ENCODE results near the gene SBNO1.

Gene SBNO1

DNA sequence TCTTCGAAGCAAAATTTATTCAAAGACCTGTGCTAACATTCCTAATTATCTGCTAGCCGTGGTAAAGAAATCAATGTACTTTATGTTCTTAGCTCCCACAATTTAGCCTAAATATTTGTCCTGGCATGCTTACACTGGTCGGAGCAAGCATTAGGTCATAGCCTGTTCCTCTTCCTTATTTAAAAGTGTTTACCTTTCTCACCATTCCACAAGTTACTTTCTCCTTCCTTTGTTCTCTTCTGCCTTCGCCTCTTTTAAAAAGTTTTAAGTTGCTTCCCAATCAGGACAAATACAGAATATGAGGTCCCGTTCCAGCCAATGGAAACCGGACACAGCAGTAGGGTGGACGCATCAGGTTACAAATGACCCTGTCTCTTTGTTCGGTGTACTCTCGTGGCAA is 104.6 kb downstream of the SBNO1 start:
- no peaks in the 10 kb centered on the region for H3K4me1 ChIP-seq (ENCODE audit: control insufficient read depth, insufficient read depth, low read length)
- CTCF ChIA-PET, result no interaction called here
- H3K9me3 ChIP-seq (ENCODE audit: control insufficient read depth, insufficient read depth, low read depth, low read length), result no peaks in the 10 kb centered on the region
- POLR2A ChIA-PET, result no interaction called here
- no peak overlapping the region for H3K4me3 ChIP-seq (ENCODE audit: low read depth, low read length)
- H3K27ac ChIP-seq (ENCODE audit: extremely low read depth, low read depth, low read length), result no peak overlapping the region
- peaks cover 61 to 92% of the 10 kb centered on the region in 2 experiments for H3K36me3 ChIP-seq (ENCODE audit: control insufficient read depth in 2 of 2, insufficient read depth in 1 of 2, low read length in 2 of 2)
- no peak for TF ChIP-seq EGR2 (tag by site-specific recombination; IDR thresholded peaks at IDR 0.05; ENCODE audit: low read depth)
- TF ChIP-seq YY1 (tag by site-specific recombination; IDR thresholded peaks at IDR 0.05), result no peak
- no peak for TF ChIP-seq ZNF214 (tag by site-specific recombination; IDR thresholded peaks at IDR 0.05; ENCODE audit: borderline replicate concordance)
- no peak for TF ChIP-seq ZNF354C (tag by site-specific recombination; IDR thresholded peaks at IDR 0.05; ENCODE audit: borderline replicate concordance, low read depth)
- TF ChIP-seq SP2 (tag by site-specific recombination; IDR thresholded peaks at IDR 0.05), result no peak
- no peak for TF ChIP-seq ZNF561 (tag by site-specific recombination; IDR thresholded peaks at IDR 0.05; ENCODE audit: borderline replicate concordance)
- TF ChIP-seq, protein P1, sequence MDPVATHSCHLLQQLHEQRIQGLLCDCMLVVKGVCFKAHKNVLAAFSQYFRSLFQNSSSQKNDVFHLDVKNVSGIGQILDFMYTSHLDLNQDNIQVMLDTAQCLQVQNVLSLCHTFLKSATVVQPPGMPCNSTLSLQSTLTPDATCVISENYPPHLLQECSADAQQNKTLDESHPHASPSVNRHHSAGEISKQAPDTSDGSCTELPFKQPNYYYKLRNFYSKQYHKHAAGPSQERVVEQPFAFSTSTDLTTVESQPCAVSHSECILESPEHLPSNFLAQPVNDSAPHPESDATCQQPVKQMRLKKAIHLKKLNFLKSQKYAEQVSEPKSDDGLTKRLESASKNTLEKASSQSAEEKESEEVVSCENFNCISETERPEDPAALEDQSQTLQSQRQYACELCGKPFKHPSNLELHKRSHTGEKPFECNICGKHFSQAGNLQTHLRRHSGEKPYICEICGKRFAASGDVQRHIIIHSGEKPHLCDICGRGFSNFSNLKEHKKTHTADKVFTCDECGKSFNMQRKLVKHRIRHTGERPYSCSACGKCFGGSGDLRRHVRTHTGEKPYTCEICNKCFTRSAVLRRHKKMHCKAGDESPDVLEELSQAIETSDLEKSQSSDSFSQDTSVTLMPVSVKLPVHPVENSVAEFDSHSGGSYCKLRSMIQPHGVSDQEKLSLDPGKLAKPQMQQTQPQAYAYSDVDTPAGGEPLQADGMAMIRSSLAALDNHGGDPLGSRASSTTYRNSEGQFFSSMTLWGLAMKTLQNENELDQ (tag by site-specific recombination; IDR thresholded peaks at IDR 0.05; ENCODE audit: low read depth), result no peak
- TF ChIP-seq, protein P2, sequence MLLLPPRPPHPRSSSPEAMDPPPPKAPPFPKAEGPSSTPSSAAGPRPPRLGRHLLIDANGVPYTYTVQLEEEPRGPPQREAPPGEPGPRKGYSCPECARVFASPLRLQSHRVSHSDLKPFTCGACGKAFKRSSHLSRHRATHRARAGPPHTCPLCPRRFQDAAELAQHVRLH (tag by site-specific recombination; IDR thresholded peaks at IDR 0.05), result no peak
- TF ChIP-seq ZNF600 (tag by site-specific recombination; IDR thresholded peaks at IDR 0.05), result no peak
- TF ChIP-seq, protein P3, sequence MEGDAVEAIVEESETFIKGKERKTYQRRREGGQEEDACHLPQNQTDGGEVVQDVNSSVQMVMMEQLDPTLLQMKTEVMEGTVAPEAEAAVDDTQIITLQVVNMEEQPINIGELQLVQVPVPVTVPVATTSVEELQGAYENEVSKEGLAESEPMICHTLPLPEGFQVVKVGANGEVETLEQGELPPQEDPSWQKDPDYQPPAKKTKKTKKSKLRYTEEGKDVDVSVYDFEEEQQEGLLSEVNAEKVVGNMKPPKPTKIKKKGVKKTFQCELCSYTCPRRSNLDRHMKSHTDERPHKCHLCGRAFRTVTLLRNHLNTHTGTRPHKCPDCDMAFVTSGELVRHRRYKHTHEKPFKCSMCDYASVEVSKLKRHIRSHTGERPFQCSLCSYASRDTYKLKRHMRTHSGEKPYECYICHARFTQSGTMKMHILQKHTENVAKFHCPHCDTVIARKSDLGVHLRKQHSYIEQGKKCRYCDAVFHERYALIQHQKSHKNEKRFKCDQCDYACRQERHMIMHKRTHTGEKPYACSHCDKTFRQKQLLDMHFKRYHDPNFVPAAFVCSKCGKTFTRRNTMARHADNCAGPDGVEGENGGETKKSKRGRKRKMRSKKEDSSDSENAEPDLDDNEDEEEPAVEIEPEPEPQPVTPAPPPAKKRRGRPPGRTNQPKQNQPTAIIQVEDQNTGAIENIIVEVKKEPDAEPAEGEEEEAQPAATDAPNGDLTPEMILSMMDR (tag by site-specific recombination; IDR thresholded peaks at IDR 0.05), result no peak

DNA sequence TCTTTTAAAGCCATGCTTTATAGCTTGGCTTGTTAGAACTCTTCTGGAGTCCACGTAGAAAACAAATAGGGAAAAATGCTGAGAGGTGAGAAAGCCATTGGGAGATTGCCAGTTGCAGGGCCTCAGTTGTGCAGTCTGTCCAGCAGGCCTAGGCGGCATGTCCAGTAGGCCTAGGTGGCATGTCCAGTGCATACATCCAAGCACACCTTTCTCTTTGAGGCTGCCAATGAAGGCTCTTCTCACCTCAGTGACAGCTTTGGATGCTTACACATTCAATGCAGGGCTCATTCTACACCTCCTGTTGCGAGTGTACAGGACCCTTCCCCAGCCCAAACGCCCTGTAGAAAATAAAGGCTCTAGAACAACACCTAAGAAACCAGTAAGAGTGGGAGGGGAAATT is 106.1 kb downstream of the SBNO1 start:
- H3K9me3 ChIP-seq (ENCODE audit: control insufficient read depth, insufficient read depth, low read depth, low read length), result no peaks in the 10 kb centered on the region
- no peak overlapping the region for H3K4me3 ChIP-seq (ENCODE audit: low read depth, low read length)
- no peak overlapping the region for H3K27ac ChIP-seq (ENCODE audit: extremely low read depth, low read depth, low read length)
- no peaks in the 10 kb centered on the region for H3K4me1 ChIP-seq (ENCODE audit: control insufficient read depth, insufficient read depth, low read length)
- ChIA-PET CTCF (interaction anchor here (0.6 to 1.7 kb wide), 2 partner anchors 20 to 360 kb away, joined by 3 to 5 read pairs; no protein-coding TSS in a partner anchor), POLR2A (interaction anchor here (0.6 to 2.8 kb wide), 2 partner anchors 25 to 284 kb away, joined by 3 to 16 read pairs; partner anchors contain the start of genes MPHOSPH9 and MTRFR)
- H3K36me3 ChIP-seq (ENCODE audit: control insufficient read depth in 2 of 2, insufficient read depth in 1 of 2, low read length in 2 of 2), result peaks cover 62 to 96% of the 10 kb centered on the region in 2 experiments
- no peak for TF ChIP-seq YY2 (tag by site-specific recombination; IDR thresholded peaks at IDR 0.05)
- no peak for TF ChIP-seq ZNF416 (tag by site-specific recombination; IDR thresholded peaks at IDR 0.05)
- TF ChIP-seq, protein P2 (tag by site-specific recombination; IDR thresholded peaks at IDR 0.05), result no peak
- TF ChIP-seq ZNF10 (tag by site-specific recombination; IDR thresholded peaks at IDR 0.05), result no peak
- TF ChIP-seq ZSCAN16 (tag by site-specific recombination; IDR thresholded peaks at IDR 0.05), result no peak
- no peak for TF ChIP-seq ZNF155 (tag by site-specific recombination; IDR thresholded peaks at IDR 0.05)
- TF ChIP-seq ZNF23 (tag by site-specific recombination; IDR thresholded peaks at IDR 0.05; ENCODE audit: borderline replicate concordance), result no peak

DNA sequence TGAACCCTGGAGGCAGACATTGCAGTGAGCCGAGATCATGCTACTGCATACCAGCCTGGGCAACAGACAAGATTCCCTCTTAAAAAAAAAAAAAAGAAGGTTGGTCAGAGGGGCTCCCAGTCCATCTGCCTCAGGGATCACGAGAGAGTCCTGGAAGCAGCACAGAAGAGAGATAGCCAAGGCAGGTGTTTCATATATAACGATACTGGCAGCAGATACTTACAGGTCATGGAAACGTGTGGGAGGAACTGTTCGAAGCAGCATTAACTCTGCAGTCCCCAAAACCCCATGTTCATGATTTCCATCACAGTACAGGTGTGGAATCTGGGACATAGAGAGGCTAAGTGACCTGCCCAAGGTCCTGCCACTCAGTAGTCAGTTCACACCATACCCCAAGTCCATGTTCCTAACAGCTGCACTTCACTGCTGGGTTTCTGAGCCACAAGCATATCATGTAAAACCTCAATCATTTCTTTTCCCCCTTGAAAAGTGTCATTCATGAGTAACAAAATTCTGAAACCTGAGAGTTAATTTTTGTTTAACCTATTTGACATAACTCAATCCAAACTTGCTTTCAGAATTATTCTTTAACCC is 109.7 kb downstream of the SBNO1 start:
- H3K9me3 ChIP-seq (ENCODE audit: control insufficient read depth, insufficient read depth, low read depth, low read length), result no peaks in the 10 kb centered on the region
- H3K27ac ChIP-seq (ENCODE audit: extremely low read depth, low read depth, low read length), result no peak overlapping the region
- ChIA-PET POLR2A (no interaction called here), CTCF (no interaction called here)
- peaks cover 41 to 72% of the 10 kb centered on the region in 2 experiments for H3K36me3 ChIP-seq (ENCODE audit: control insufficient read depth in 2 of 2, insufficient read depth in 1 of 2, low read length in 2 of 2)
- H3K4me1 ChIP-seq (ENCODE audit: control insufficient read depth, insufficient read depth, low read length), result no peaks in the 10 kb centered on the region
- H3K4me3 ChIP-seq (ENCODE audit: low read depth, low read length), result no peak overlapping the region
- TF ChIP-seq ZNF24 (tag by site-specific recombination; IDR thresholded peaks at IDR 0.05) (no peak), ZNF624 (tag by site-specific recombination; IDR thresholded peaks at IDR 0.05) (no peak), MYNN (tag by site-specific recombination; IDR thresholded peaks at IDR 0.05; ENCODE audit: borderline replicate concordance) (no peak), ZNF843 (tag by site-specific recombination; IDR thresholded peaks at IDR 0.05) (no peak)
- TF ChIP-seq, protein P4, sequence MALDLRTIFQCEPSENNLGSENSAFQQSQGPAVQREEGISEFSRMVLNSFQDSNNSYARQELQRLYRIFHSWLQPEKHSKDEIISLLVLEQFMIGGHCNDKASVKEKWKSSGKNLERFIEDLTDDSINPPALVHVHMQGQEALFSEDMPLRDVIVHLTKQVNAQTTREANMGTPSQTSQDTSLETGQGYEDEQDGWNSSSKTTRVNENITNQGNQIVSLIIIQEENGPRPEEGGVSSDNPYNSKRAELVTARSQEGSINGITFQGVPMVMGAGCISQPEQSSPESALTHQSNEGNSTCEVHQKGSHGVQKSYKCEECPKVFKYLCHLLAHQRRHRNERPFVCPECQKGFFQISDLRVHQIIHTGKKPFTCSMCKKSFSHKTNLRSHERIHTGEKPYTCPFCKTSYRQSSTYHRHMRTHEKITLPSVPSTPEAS (tag by site-specific recombination; IDR thresholded peaks at IDR 0.05), result no peak
- TF ChIP-seq, protein P5, sequence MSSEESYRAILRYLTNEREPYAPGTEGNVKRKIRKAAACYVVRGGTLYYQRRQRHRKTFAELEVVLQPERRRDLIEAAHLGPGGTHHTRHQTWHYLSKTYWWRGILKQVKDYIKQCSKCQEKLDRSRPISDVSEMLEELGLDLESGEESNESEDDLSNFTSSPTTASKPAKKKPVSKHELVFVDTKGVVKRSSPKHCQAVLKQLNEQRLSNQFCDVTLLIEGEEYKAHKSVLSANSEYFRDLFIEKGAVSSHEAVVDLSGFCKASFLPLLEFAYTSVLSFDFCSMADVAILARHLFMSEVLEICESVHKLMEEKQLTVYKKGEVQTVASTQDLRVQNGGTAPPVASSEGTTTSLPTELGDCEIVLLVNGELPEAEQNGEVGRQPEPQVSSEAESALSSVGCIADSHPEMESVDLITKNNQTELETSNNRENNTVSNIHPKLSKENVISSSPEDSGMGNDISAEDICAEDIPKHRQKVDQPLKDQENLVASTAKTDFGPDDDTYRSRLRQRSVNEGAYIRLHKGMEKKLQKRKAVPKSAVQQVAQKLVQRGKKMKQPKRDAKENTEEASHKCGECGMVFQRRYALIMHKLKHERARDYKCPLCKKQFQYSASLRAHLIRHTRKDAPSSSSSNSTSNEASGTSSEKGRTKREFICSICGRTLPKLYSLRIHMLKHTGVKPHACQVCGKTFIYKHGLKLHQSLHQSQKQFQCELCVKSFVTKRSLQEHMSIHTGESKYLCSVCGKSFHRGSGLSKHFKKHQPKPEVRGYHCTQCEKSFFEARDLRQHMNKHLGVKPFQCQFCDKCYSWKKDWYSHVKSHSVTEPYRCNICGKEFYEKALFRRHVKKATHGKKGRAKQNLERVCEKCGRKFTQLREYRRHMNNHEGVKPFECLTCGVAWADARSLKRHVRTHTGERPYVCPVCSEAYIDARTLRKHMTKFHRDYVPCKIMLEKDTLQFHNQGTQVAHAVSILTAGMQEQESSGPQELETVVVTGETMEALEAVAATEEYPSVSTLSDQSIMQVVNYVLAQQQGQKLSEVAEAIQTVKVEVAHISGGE (tag by site-specific recombination; conservative IDR thresholded peaks at IDR 0.05; ENCODE audit: low read depth), result no peak

Measured in HEK293 (cell line).